ENCODE measurements around the gene CACNA1C.

The CACNA1C gene

DNA sequence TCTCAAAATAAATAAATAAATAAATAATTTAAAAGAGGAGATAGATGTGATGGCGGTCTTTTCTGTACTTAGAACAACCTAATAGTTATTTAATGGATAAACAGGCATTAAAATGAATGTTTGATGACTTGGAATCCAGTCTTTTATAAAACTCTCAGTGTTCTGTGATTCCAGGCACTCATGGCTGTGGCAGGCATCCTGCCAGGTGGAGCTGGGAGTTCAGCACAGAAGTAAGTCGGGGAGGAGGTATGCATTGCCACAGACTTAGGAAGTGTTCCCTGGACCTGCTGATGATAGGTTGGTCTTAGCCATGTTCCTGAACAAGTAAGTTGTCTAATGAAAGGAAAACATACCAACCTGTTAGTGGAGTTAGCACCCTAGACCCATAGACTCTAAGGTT lies 126.3 kb downstream of the CACNA1C start:
- no peak for DNase-seq
- no peaks in the 10 kb centered on the region for H3K4me1 ChIP-seq
- H3K36me3 ChIP-seq: no peaks in the 10 kb centered on the region
- no peak overlapping the region for H3K4me3 ChIP-seq (ENCODE audit: low read depth, low read length)
- peaks cover 30% of the 10 kb centered on the region for H3K27me3 ChIP-seq
- TF ChIP-seq, protein P1, sequence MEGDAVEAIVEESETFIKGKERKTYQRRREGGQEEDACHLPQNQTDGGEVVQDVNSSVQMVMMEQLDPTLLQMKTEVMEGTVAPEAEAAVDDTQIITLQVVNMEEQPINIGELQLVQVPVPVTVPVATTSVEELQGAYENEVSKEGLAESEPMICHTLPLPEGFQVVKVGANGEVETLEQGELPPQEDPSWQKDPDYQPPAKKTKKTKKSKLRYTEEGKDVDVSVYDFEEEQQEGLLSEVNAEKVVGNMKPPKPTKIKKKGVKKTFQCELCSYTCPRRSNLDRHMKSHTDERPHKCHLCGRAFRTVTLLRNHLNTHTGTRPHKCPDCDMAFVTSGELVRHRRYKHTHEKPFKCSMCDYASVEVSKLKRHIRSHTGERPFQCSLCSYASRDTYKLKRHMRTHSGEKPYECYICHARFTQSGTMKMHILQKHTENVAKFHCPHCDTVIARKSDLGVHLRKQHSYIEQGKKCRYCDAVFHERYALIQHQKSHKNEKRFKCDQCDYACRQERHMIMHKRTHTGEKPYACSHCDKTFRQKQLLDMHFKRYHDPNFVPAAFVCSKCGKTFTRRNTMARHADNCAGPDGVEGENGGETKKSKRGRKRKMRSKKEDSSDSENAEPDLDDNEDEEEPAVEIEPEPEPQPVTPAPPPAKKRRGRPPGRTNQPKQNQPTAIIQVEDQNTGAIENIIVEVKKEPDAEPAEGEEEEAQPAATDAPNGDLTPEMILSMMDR (IDR thresholded peaks at IDR 0.05; ENCODE audit: low read depth, low read length): no peak
- H3K9me3 ChIP-seq: no peaks in the 10 kb centered on the region

DNA sequence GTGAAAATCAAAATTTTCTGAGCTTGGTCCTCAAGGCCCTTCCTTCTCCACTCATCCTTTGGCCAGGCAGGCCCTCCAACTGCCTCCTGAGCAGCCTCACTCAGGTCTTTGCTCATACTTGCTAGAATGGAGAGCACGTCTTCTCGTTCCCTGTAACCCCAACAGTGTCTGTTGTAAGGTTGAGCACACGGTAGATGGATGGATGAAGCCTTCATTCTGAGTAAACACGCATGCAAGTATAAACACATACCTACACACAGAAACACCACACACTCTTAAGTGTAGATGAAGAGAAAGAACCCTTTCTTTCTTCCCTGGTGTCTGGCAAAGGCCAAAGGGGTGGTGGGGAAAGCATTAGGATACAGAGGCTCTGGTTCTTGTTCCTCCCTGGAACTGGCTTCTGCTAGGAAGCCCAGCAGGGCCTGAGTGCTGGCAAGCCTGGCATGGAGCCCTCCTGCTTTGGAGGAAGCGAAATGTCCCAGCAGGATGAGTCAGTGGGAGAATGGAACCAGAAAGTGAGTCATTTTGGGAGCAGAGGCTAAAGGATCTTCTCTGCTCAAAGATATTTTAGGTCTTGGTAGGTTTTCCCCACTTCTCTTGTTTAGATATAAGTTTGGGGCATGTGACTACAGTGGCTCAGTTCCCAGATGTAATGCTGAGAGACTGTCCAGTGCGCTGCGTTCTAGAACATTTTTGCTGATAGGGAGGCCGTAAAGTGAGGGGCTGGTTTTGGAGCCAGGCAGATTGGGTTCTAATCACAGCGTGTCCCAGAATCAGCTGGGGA lies 127.4 kb downstream of the CACNA1C start:
- Histone ChIP-seq H3K27me3 (peaks cover 30% of the 10 kb centered on the region), H3K9me3 (no peaks in the 10 kb centered on the region), H3K36me3 (no peaks in the 10 kb centered on the region), H3K4me1 (no peaks in the 10 kb centered on the region), H3K4me3 (ENCODE audit: low read depth, low read length) (no peak overlapping the region)
- TF ChIP-seq, protein P1 (IDR thresholded peaks at IDR 0.05; ENCODE audit: low read depth, low read length): no peak
- no peak for DNase-seq

DNA sequence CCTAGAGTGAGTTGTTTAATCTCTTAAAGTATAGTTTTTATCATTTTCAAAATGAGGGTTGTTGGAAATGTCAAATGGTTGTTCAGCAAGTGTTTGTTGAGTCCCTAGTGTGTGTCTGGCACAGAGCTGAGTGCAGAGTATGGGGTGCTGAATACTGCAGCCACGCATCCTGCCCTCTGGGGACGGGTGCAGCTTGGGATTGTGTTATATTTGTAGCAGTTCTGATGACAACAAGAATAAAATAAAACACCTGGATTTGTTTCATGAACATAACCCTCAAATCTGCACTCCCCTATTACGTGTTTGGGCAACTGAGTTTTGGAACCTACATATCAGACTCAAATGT lies 127.9 kb downstream of the CACNA1C start:
- Histone ChIP-seq H3K4me3 (ENCODE audit: low read depth, low read length) (no peak overlapping the region), H3K36me3 (no peaks in the 10 kb centered on the region), H3K4me1 (no peaks in the 10 kb centered on the region), H3K9me3 (no peaks in the 10 kb centered on the region), H3K27me3 (peaks cover 30% of the 10 kb centered on the region)
- no peak for DNase-seq
- TF ChIP-seq, protein P1 (IDR thresholded peaks at IDR 0.05; ENCODE audit: low read depth, low read length): no peak

DNA sequence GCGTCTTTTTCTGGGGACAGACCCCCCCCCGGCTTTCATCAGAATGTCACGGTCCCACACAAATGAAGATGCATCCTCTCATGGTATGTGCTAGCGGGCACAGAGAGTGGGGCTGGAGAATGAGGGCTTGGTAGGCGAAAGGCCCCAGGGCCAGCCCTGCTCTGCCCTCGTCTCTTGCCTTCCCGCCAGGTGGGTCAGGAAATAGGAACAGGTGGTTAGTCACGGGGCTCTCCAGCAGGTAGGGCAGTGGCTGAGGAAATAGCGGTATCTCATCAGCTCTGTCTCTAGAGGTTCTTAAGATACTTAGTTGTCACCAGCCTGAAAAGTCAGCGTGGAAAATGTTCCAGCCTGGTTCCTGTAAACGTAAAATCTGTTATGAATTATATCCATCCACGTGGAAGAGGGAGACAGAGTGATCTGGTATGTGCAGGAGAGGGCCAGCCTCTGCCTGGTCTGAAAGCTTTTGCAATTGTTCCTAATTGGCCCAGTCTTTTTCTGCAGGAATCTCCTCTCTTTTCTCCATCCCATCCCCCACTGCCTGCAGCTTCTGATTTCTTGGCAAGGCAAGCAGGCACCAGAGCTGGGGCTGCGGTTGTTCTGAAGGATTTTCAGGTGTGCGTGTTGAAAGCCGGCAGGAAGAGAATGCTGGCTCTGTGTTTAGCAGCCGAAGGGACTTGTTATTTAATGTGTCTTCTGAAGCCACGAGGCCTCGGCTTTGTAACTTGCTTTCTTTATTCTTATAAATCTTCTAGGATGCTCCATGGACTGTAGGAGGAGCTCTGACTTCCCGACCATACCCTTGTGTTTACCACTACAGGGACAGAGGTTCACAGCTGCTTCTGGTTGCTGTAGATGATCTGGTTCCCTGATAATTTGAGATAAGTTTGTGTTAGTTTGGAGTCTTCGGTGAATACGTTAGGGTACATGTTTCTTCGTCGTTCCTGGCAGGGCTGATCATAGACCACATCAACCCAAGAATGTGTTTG lies 131.1 kb downstream of the CACNA1C start:
- H3K27me3 ChIP-seq: peaks cover 7% of the 10 kb centered on the region
- no peaks in the 10 kb centered on the region for H3K36me3 ChIP-seq
- H3K9me3 ChIP-seq: no peaks in the 10 kb centered on the region
- H3K4me3 ChIP-seq (ENCODE audit: low read depth, low read length): no peak overlapping the region
- no peaks in the 10 kb centered on the region for H3K4me1 ChIP-seq
- TF ChIP-seq, protein P1 (IDR thresholded peaks at IDR 0.05; ENCODE audit: low read depth, low read length): peak; percentile 11; the same call in 1 of the 2 replicates
- no peak for DNase-seq

DNA sequence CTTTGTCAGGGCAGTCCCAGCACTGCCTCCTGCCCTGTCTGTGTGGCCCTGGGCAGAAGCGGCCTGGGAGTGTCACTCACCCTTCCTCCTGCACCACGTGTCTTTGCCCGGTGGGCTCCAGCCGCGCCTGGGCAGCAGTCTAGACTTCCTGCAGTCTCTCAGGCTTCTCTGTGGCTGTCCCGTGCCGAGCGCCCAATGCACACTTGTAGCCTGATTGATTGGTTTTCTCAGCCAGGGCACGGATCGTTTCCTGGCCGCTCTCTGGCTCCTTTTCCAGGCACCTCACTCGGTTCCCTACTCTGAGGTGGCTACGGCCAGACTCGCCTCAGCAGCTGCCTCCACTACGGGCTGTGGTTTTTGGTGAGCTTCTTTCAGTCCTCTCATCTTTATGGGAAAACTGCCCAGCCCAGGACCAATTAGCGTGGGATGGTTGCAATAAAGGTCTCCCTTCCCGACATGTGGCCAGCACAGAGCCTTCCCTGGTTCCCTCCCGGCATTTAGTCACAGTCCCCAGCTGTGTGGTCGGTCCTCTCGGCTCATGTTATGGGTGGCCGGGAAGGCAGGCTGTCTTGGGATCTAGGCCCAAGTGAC lies 133.1 kb downstream of the CACNA1C start:
- TF ChIP-seq, protein P1 (IDR thresholded peaks at IDR 0.05; ENCODE audit: low read depth, low read length): no peak
- H3K4me3 ChIP-seq (ENCODE audit: low read depth, low read length): no peak overlapping the region
- no peak for DNase-seq
- H3K9me3 ChIP-seq: no peaks in the 10 kb centered on the region
- H3K36me3 ChIP-seq: no peaks in the 10 kb centered on the region
- H3K4me1 ChIP-seq: no peaks in the 10 kb centered on the region
- no peaks in the 10 kb centered on the region; the same call in 1 of the 2 replicates for H3K27me3 ChIP-seq
